GM12878 (cell line): ENCODE results near the gene ST6GALNAC3. TPM values are rescaled to one million over a fixed set of nuclear protein-coding genes. Genes with fewer than 3 reads are reported as not detected.

Source experiments
- ATAC-seq: fragments of 200-7000 bp; cut with Tn5 transposase; 3 replicates; pipeline ENCODE4 v1.9.1; 2020; ENCODE audit warnings: mild to moderate bottlenecking, moderate library complexity
- BruUV-seq: library from RNA; stranded (reverse); fragments of 400-500 nt; replicated peaks from 2 replicates; lab custom pipeline; 2021; lab: Mats Ljungman, UMichigan
- CTCF ChIA-PET: fragments of 300-600 bp; sonication (Branson Sonifier 250); formaldehyde crosslinking; extraction: SDS; loops from one replicate; lab custom pipeline; 2021; ENCODE audit warnings: inconsistent platforms; lab: Yijun Ruan, JAX
- POLR2A ChIA-PET: fragments of 350-600 bp; formaldehyde crosslinking; extraction: SDS; loops from one replicate; lab custom pipeline; 2021; ENCODE audit warnings: inconsistent platforms; lab: Charles Lee
- RAD21 ChIA-PET: fragments of 300-600 bp; sonication (Branson Sonifier 250); formaldehyde crosslinking; loops from one replicate; lab custom pipeline; 2023; ENCODE audit warnings: antibody characterized with exemption; ENCODE audit not compliant: unreplicated experiment; lab: Charles Lee
- SMC1A ChIA-PET: fragments of 300-600 bp; sonication (Branson Sonifier 250); formaldehyde crosslinking; loops from one replicate; lab custom pipeline; 2023; ENCODE audit not compliant: unreplicated experiment, uncharacterized antibody; lab: Charles Lee
- DNase-seq: peaks from one replicate; pipeline ENCODE4 v3.0.0-alpha.2; 2011; ENCODE audit warnings: low read depth, low spot score
- FAIRE-seq: peaks from 3 replicates; lab custom pipeline; 2011; peaks lifted over from hg19 to GRCh38; lab: Jason Lieb, UNC
- H2AFZ ChIP-seq: 2 replicates; pipeline ENCODE4 v1.6.0; 2011; ENCODE audit warnings: low read depth, low read length, control low read depth; ENCODE audit not compliant: control insufficient read depth
- H3K27ac ChIP-seq: 2 replicates; pipeline ENCODE4 v1.5.1; 2011; ENCODE audit warnings: control low read depth; ENCODE audit not compliant: control insufficient read depth, insufficient read depth
- H3K27me3 ChIP-seq, 2 experiments: replicated peaks in 1 of 2; 2 replicates each; pipeline versions ENCODE4 v1.6.0 to v1.6.1; 2011; ENCODE audit warnings: low read length in 1 of 2; ENCODE audit not compliant: control insufficient read depth in 2 of 2, insufficient read depth in 2 of 2
- H3K36me3 ChIP-seq, 2 experiments: 2 replicates each; pipeline ENCODE4 v1.5.1; 2011; ENCODE audit warnings: low read length in 1 of 2; ENCODE audit not compliant: control insufficient read depth in 2 of 2, insufficient read depth in 2 of 2
- H3K4me1 ChIP-seq: 2 replicates; pipeline ENCODE4 v1.6.1; 2011; ENCODE audit warnings: mild to moderate bottlenecking, low read length, moderate library complexity, mixed read lengths; ENCODE audit not compliant: control insufficient read depth, insufficient read depth
- H3K4me2 ChIP-seq: 2 replicates; pipeline ENCODE4 v1.6.0; 2011; ENCODE audit warnings: control low read depth; ENCODE audit not compliant: control insufficient read depth, insufficient read depth
- H3K4me3 ChIP-seq: fragments of 200-600 bp; sonication (generic); 2 replicates; pipeline ENCODE4 v1.5.1; 2016
- H3K79me2 ChIP-seq: 2 replicates; pipeline ENCODE4 v1.6.0; 2011; ENCODE audit warnings: low read length; ENCODE audit not compliant: control insufficient read depth, insufficient read depth
- H3K9ac ChIP-seq: 2 replicates; pipeline ENCODE4 v1.8.0; 2011; ENCODE audit warnings: low read length, control low read depth, mixed read lengths; ENCODE audit not compliant: control insufficient read depth, insufficient read depth
- H3K9me3 ChIP-seq: replicated peaks from 3 replicates; pipeline ENCODE4 v1.5.1; 2011; ENCODE audit warnings: mild to moderate bottlenecking, low read length; ENCODE audit not compliant: control insufficient read depth, insufficient read depth
- H4K20me1 ChIP-seq: 2 replicates; pipeline ENCODE4 v1.6.0; 2011; ENCODE audit not compliant: control insufficient read depth, insufficient read depth
- BRCA1 ChIP-seq: IDR thresholded peaks from 2 replicates; pipeline ENCODE4 v1.6.1; 2011; ENCODE audit warnings: low read depth, low read length, improper control_type of control experiment
- CBX5 ChIP-seq: sonication (generic); IDR thresholded peaks from 2 replicates; pipeline ENCODE4 v1.6.1; 2016; ENCODE audit warnings: low read depth, moderate library complexity, mild to moderate bottlenecking, inconsistent platforms
- ESRRA ChIP-seq: IDR thresholded peaks from 2 replicates; pipeline ENCODE4 v1.6.1; 2012; ENCODE audit warnings: mild to moderate bottlenecking, low read length, improper control_type of control experiment
- FOXM1 ChIP-seq: IDR thresholded peaks from 2 replicates; pipeline ENCODE4 v1.6.1; 2012; ENCODE audit warnings: low read depth, mild to moderate bottlenecking, inconsistent platforms, low read length, moderate library complexity
- HCFC1 ChIP-seq: fragments of 150-350 bp; IDR thresholded peaks from 2 replicates; pipeline ENCODE4 v1.6.1; 2014; ENCODE audit warnings: low read length
- LARP7 ChIP-seq: fragments of 450-650 bp; IDR thresholded peaks from 2 replicates; pipeline ENCODE4 v1.6.1; 2017; ENCODE audit warnings: mild to moderate bottlenecking
- MTA3 ChIP-seq: IDR thresholded peaks from 2 replicates; pipeline ENCODE4 v1.6.1; 2012; ENCODE audit warnings: low read length, inconsistent platforms, borderline replicate concordance
- RAD51 ChIP-seq: fragments of 450-650 bp; IDR thresholded peaks from 2 replicates; pipeline ENCODE4 v1.6.1; 2016; ENCODE audit warnings: moderate library complexity, mild to moderate bottlenecking, inconsistent platforms
- TAF1 ChIP-seq: IDR thresholded peaks from 2 replicates; pipeline ENCODE4 v1.6.1; 2011; ENCODE audit warnings: mild to moderate bottlenecking, low read depth, low read length, borderline replicate concordance
- WGBS: methylation state at CpG from one replicate; pipeline ENCODE4 v1.1.6; 2016; ENCODE audit warnings: low lambda C conversion rate; ENCODE audit not compliant: insufficient replicate concordance, insufficient coverage; ENCODE audit errors: missing lambda C conversion rate; 5-methylcytosine and 5-hydroxymethylcytosine counted together
- in situ Hi-C: fragments of 300-500 bp; cut with MboI; formaldehyde crosslinking; loops from 9 replicates; pipeline ENCODE4 v1.14.3; 2018; ENCODE audit warnings: mixed read lengths
- intact Hi-C: fragments of 100-400 bp; cut with micrococcal nuclease; formaldehyde crosslinking; loops from one replicate; pipeline ENCODE4 v1.14.2; 2022; ENCODE audit not compliant: unreplicated experiment
- polyA plus RNA-seq, 11 experiments: library from polyadenylated mRNA; depleted of rRNA in 4 of 11; unstranded in 6 of 11; stranded (reverse) in 5 of 11; fragments of >200 nt; fragmentation: Nextera tagmentation in 4 of 11; fragmentation: Illumina TruSeq in 1 of 11; extraction: Ambion mirVana in 4 of 11; extraction: Trizol in 1 of 11; gene quantifications; 1 replicate in 1 of 11; 2 replicates in 10 of 11; pipeline versions ENCODE4 v1.2.1 to v1.2.3, GENCODE V29; 2011 to 2016; ENCODE audit warnings: inconsistent platforms in 2 of 11, missing spikeins in 2 of 11, low read depth in 1 of 11
- total RNA-seq, 4 experiments: library from RNA; depleted of rRNA in 3 of 4; stranded (reverse); fragments of >200 nt in 3 of 4; fragmentation: Illumina TruSeq in 1 of 4; extraction: Trizol in 1 of 4; gene quantifications; 2 replicates each; pipeline versions ENCODE4 v1.2.1 to v1.2.3, GENCODE V29; 2013 to 2021
- TF ChIP-seq, protein P1 (sequence below): IDR thresholded peaks from 2 replicates; pipeline ENCODE4 v1.6.1; 2012; ENCODE audit warnings: low read depth, low read length, improper control_type of control experiment
- TF ChIP-seq, protein P2 (sequence below): IDR thresholded peaks from 2 replicates; pipeline ENCODE4 v1.6.1; 2012; ENCODE audit warnings: improper control_type of control experiment, low read depth, low read length; ENCODE audit not compliant: insufficient replicate concordance

The ST6GALNAC3 gene
- total and polyA plus RNA-seq, 10 of the 15 experiments (the other 5 are each of a cell fraction or from before 2014, with no cell fraction given): 0.04 to 0.68 (median 0.18) TPM; not detected in 3

DNA sequence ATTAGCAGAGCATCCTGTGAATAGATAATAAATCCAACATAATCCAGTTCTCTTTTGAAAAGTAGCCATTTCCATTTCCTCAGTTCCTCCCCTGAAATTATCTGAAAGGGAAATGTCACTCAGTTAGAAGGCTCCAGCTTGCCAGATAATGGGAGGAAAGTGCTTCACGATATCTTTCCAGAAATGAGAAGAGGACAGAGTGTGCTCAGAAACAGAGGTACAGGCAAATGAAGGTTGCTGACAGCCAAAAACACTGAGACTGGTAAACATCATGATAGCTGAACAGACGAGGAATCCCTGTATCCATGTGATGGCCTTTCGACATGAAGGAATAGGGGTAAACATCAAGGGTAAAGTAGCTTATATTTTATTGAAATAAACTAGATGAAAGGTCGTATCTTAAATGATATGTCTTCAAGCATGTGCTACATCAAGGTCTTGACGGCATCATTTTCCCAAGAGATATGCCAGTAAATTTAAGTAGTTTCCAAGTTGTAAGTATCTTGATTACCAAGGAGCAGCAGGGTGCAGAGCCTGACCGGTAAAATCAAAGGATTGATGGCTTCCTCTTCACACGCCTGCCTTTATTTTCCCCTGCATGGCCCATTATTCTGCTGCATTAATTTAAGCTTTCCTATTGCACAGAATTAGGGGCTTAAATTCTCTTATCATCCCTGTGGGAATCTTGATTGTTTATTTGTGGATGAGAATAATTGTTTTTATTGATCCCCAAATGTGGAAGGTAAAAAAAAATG lies 548.4 kb downstream of the ST6GALNAC3 start:
- ChIA-PET CTCF (interaction anchor here (1.5 to 1.6 kb wide), 2 partner anchors 10 to 295 kb away, joined by 3 to 4 read pairs; no protein-coding TSS in a partner anchor), SMC1A (interaction anchor here (1.6 kb wide), 1 partner anchor 12 kb away, joined by 11 read pairs; no protein-coding TSS in a partner anchor), RAD21 (no interaction called here)
- Histone ChIP-seq H3K4me1 (no peaks in the 10 kb centered on the region), H3K36me3 (no peaks in the 10 kb centered on the region), H3K9ac (no peak overlapping the region), H3K9me3 (no peaks in the 10 kb centered on the region), H3K4me2 (no peak overlapping the region), H4K20me1 (no peaks in the 10 kb centered on the region), H3K27ac (no peak overlapping the region), H2AFZ (no peak overlapping the region), H3K27me3 (no peaks in the 10 kb centered on the region)
- WGBS: 34% methylated on average over 7 of the region's 7 CpGs
- in situ Hi-C loops: no loop called here
- FAIRE-seq (no peak), DNase-seq (no peak), ATAC-seq (no peak)
- BruUV-seq: no TSS peak
- intact Hi-C loops: no loop called here
- TF ChIP-seq, protein P1, sequence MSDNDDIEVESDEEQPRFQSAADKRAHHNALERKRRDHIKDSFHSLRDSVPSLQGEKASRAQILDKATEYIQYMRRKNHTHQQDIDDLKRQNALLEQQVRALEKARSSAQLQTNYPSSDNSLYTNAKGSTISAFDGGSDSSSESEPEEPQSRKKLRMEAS: no peak
- TF ChIP-seq MTA3 (no peak), LARP7 (no peak), ESRRA (no peak), RAD51 (no peak), CBX5 (no peak), BRCA1 (no peak), HCFC1 (no peak), FOXM1 (no peak), TAF1 (no peak)
- TF ChIP-seq, protein P2, sequence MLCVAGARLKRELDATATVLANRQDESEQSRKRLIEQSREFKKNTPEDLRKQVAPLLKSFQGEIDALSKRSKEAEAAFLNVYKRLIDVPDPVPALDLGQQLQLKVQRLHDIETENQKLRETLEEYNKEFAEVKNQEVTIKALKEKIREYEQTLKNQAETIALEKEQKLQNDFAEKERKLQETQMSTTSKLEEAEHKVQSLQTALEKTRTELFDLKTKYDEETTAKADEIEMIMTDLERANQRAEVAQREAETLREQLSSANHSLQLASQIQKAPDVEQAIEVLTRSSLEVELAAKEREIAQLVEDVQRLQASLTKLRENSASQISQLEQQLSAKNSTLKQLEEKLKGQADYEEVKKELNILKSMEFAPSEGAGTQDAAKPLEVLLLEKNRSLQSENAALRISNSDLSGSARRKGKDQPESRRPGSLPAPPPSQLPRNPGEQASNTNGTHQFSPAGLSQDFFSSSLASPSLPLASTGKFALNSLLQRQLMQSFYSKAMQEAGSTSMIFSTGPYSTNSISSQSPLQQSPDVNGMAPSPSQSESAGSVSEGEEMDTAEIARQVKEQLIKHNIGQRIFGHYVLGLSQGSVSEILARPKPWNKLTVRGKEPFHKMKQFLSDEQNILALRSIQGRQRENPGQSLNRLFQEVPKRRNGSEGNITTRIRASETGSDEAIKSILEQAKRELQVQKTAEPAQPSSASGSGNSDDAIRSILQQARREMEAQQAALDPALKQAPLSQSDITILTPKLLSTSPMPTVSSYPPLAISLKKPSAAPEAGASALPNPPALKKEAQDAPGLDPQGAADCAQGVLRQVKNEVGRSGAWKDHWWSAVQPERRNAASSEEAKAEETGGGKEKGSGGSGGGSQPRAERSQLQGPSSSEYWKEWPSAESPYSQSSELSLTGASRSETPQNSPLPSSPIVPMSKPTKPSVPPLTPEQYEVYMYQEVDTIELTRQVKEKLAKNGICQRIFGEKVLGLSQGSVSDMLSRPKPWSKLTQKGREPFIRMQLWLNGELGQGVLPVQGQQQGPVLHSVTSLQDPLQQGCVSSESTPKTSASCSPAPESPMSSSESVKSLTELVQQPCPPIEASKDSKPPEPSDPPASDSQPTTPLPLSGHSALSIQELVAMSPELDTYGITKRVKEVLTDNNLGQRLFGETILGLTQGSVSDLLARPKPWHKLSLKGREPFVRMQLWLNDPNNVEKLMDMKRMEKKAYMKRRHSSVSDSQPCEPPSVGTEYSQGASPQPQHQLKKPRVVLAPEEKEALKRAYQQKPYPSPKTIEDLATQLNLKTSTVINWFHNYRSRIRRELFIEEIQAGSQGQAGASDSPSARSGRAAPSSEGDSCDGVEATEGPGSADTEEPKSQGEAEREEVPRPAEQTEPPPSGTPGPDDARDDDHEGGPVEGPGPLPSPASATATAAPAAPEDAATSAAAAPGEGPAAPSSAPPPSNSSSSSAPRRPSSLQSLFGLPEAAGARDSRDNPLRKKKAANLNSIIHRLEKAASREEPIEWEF: no peak
- TF ChIP-seq, all 136 proteins: peak for 0
- no peak overlapping the region for H3K4me3 ChIP-seq
- POLR2A ChIA-PET: no interaction called here
- H3K79me2 ChIP-seq: no peaks in the 10 kb centered on the region
